Limb (tissue), 2 donors: ENCODE measurements around the gene CARMIL1.

Experiments used
- DNase-seq, 2 donors: peaks; one replicate each; pipeline ENCODE4 v3.0.0-alpha.2; 2016; ENCODE audit errors: extremely low spot score in 2 of 2

Gene CARMIL1

GRCh38 chr6:25404693-25405169, 125.6 kb downstream of the CARMIL1 start:
- no peak for DNase-seq

GRCh38 chr6:25405442-25405841, 126.3 kb downstream of the CARMIL1 start:
- no peak for DNase-seq

- DNase-seq: no peak
Measured at GRCh38 chr6:25407431-25407830, 128.3 kb downstream of the CARMIL1 start.

- DNase-seq: no peak
Measured at GRCh38 chr6:25410102-25410501, 130.9 kb downstream of the CARMIL1 start.

- DNase-seq: no peak
Measured at GRCh38 chr6:25411316-25411950, 132.3 kb downstream of the CARMIL1 start.

- DNase-seq: no peak
Measured at GRCh38 chr6:25413207-25413905, 134.2 kb downstream of the CARMIL1 start.

- no peak for DNase-seq
Measured at GRCh38 chr6:25414168-25414567, 135.0 kb downstream of the CARMIL1 start.

- DNase-seq: no peak
Measured at GRCh38 chr6:25414755-25415154, 135.6 kb downstream of the CARMIL1 start.

- DNase-seq: no peak
Measured at GRCh38 chr6:25415274-25415673, 136.1 kb downstream of the CARMIL1 start.

- no peak for DNase-seq
Measured at GRCh38 chr6:25415701-25416100, 136.5 kb downstream of the CARMIL1 start.

- no peak for DNase-seq
Measured at GRCh38 chr6:25417046-25417605, 138.0 kb downstream of the CARMIL1 start.

GRCh38 chr6:25418454-25419052, 139.4 kb downstream of the CARMIL1 start:
- DNase-seq: no peak

- no peak for DNase-seq
Measured at GRCh38 chr6:25419879-25420278, 140.7 kb downstream of the CARMIL1 start.

GRCh38 chr6:25423358-25423757, 144.2 kb downstream of the CARMIL1 start:
- no peak for DNase-seq

GRCh38 chr6:25424303-25424702, 145.1 kb downstream of the CARMIL1 start:
- DNase-seq: no peak

- DNase-seq: no peak
Measured at GRCh38 chr6:25427549-25427948, 148.4 kb downstream of the CARMIL1 start.

- no peak for DNase-seq
Measured at GRCh38 chr6:25428758-25429317, 149.7 kb downstream of the CARMIL1 start.

- DNase-seq: no peak
Measured at GRCh38 chr6:25431306-25431974, 152.3 kb downstream of the CARMIL1 start.

- no peak for DNase-seq
Measured at GRCh38 chr6:25431975-25432307, 152.8 kb downstream of the CARMIL1 start.

- DNase-seq: no peak
Measured at GRCh38 chr6:25434921-25435320, 155.7 kb downstream of the CARMIL1 start.

GRCh38 chr6:25435416-25435985, 156.3 kb downstream of the CARMIL1 start:
- DNase-seq: no peak
